Prostate gland (tissue), 2 donors: ENCODE data around the gene HIC2.
"Not testable (repeated sequence)": the region's sequence is repeated elsewhere in the genome, so short reads cannot be mapped to it uniquely, and the experiment has no call there.

ENCODE experiments used
- CTCF ChIP-seq, 4 experiments: fragments of 200-600 bp in 2 of 4; fragments of 450-650 bp in 2 of 4; sonication (generic) in 2 of 4; IDR thresholded peaks; 1 replicate in 3 of 4; 2 replicates in 1 of 4; pipeline ENCODE4 v1.5.1; 2016 to 2019; ENCODE audit warnings: antibody characterized with exemption in 4 of 4, mild to moderate bottlenecking in 2 of 4, moderate library complexity in 2 of 4
- POLR2A ChIP-seq: fragments of 450-650 bp; IDR thresholded peaks from one replicate; pipeline ENCODE4 v1.6.1; 2016; ENCODE audit warnings: antibody characterized with exemption, mild to moderate bottlenecking
- POLR2AphosphoS5 ChIP-seq: sonication (generic); formaldehyde crosslinking; IDR thresholded peaks from one replicate; pipeline ENCODE4 v1.6.1; 2017; ENCODE audit warnings: antibody characterized with exemption

GRCh38 chr22:21493789-21494782 is 76.9 kb downstream of the HIC2 start:
- not testable (repeated sequence) for TF ChIP-seq POLR2A; CTCF (IDR thresholded peaks at IDR 0.05); POLR2AphosphoS5
